ENCODE measurements around the gene DHFR.

The DHFR gene

GRCh38 chr5:80698369-80698768, 43.6 kb upstream of the DHFR start:
- Histone ChIP-seq H3K27ac (no peak overlapping the region), H3K9me3 (ENCODE audit: severe bottlenecking) (no peaks in the 10 kb centered on the region), H3K4me3 (ENCODE audit: low read depth, low read length) (no peak overlapping the region), H3K27me3 (ENCODE audit: insufficient read depth, low read depth, severe bottlenecking) (no peaks in the 10 kb centered on the region), H3K36me3 (no peaks in the 10 kb centered on the region; the same call in 1 of the 2 replicates)
- no peak for DNase-seq
- no peak for TF ChIP-seq CTCF (IDR thresholded peaks at IDR 0.05; ENCODE audit: low read depth, low read length)

DNA sequence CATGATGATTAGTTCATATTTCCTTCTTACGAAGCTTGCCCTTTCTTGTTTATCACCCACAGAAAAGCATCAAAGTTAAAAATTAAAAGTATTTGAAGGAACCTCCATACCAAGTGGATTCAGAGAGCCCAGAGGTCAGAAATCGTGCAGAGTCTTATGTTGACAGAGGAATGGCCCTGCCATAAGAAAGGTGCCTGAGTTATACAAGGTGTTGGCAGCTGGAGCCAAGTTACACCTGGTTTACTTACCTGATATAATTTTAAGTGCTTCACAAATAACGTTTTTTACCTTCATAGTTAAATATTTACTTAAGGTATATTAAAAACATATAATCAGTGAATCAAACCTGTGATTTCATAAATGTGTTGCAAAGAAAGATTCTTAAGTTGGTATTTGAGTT, 42.3 kb upstream of the DHFR start:
- Histone ChIP-seq H3K4me3 (ENCODE audit: low read depth, low read length) (no peak overlapping the region), H3K9me3 (ENCODE audit: severe bottlenecking) (no peaks in the 10 kb centered on the region), H3K27me3 (ENCODE audit: insufficient read depth, low read depth, severe bottlenecking) (no peaks in the 10 kb centered on the region), H3K36me3 (no peaks in the 10 kb centered on the region; the same call in 1 of the 2 replicates), H3K27ac (no peak overlapping the region)
- no peak for TF ChIP-seq CTCF (IDR thresholded peaks at IDR 0.05; ENCODE audit: low read depth, low read length)
- no peak for DNase-seq

GRCh38 chr5:80696450-80696849, 41.7 kb upstream of the DHFR start:
- Histone ChIP-seq H3K36me3 (no peaks in the 10 kb centered on the region), H3K27me3 (ENCODE audit: insufficient read depth, low read depth, severe bottlenecking) (no peaks in the 10 kb centered on the region), H3K4me3 (ENCODE audit: low read depth, low read length) (no peak overlapping the region), H3K9me3 (ENCODE audit: severe bottlenecking) (no peaks in the 10 kb centered on the region), H3K27ac (no peak overlapping the region)
- no peak for TF ChIP-seq CTCF (IDR thresholded peaks at IDR 0.05; ENCODE audit: low read depth, low read length)
- no peak for DNase-seq

- Histone ChIP-seq H3K9me3 (ENCODE audit: severe bottlenecking) (no peaks in the 10 kb centered on the region), H3K27ac (no peak overlapping the region), H3K4me3 (ENCODE audit: low read depth, low read length) (no peak overlapping the region), H3K36me3 (no peaks in the 10 kb centered on the region), H3K27me3 (ENCODE audit: insufficient read depth, low read depth, severe bottlenecking) (no peaks in the 10 kb centered on the region)
- TF ChIP-seq CTCF (IDR thresholded peaks at IDR 0.05; ENCODE audit: low read depth, low read length), result no peak
- DNase-seq, result no peak
These were observed 40.9 kb upstream of the DHFR start for GRCh38 chr5:80695666-80696065.

DNA sequence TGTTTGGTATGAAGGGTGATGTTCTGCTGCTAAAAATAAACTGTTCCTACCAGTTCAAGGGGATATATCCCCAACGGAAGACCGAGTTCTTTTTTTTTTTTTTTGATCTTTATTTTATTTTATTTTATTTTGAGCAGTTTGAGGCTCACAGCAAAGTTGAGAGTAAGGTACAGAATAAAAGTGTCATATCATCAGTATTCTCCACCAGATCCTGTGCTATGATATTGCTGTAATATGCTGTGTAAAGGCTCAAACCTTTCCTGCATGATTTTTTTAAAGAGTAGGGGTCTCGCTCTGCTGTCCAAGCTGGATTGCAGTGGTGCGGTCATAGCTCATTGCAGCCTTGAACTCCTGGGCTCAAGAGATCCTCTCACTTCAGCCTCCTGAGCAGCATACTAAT, 34.8 kb upstream of the DHFR start:
- no peak overlapping the region for H3K4me3 ChIP-seq (ENCODE audit: low read depth, low read length)
- no peaks in the 10 kb centered on the region for H3K36me3 ChIP-seq
- H3K27me3 ChIP-seq (ENCODE audit: insufficient read depth, low read depth, severe bottlenecking), result no peaks in the 10 kb centered on the region
- DNase-seq, result no peak
- no peaks in the 10 kb centered on the region for H3K9me3 ChIP-seq (ENCODE audit: severe bottlenecking)
- TF ChIP-seq CTCF (IDR thresholded peaks at IDR 0.05; ENCODE audit: low read depth, low read length), result no peak
- H3K27ac ChIP-seq, result no peak overlapping the region

GRCh38 chr5:80688648-80689420, 34.1 kb upstream of the DHFR start:
- TF ChIP-seq CTCF (IDR thresholded peaks at IDR 0.05; ENCODE audit: low read depth, low read length), result no peak
- no peaks in the 10 kb centered on the region for H3K36me3 ChIP-seq

More at GRCh38 chr5:80688648-80689420, 34.1 kb upstream of the DHFR start:
- Histone ChIP-seq H3K9me3 (ENCODE audit: severe bottlenecking) (no peaks in the 10 kb centered on the region), H3K4me3 (ENCODE audit: low read depth, low read length) (no peak overlapping the region), H3K27ac (no peak overlapping the region), H3K27me3 (ENCODE audit: insufficient read depth, low read depth, severe bottlenecking) (no peaks in the 10 kb centered on the region)
- DNase-seq, result no peak
